ENCODE data around the gene SEMA4D.

Gene SEMA4D

GRCh38 chr9:89444925-89445765 is 52.8 kb downstream of the SEMA4D start:
- H3K4me3 ChIP-seq (ENCODE audit: low read length, poor library complexity, severe bottlenecking), result no peak overlapping the region
- H3K36me3 ChIP-seq (ENCODE audit: insufficient read depth, low read length), result peaks cover 86% of the 10 kb centered on the region; the same call in 1 of the 2 replicates
- no peak for TF ChIP-seq EZH2phosphoT487 (IDR thresholded peaks at IDR 0.05; ENCODE audit: borderline replicate concordance)
- TF ChIP-seq, protein P1, sequence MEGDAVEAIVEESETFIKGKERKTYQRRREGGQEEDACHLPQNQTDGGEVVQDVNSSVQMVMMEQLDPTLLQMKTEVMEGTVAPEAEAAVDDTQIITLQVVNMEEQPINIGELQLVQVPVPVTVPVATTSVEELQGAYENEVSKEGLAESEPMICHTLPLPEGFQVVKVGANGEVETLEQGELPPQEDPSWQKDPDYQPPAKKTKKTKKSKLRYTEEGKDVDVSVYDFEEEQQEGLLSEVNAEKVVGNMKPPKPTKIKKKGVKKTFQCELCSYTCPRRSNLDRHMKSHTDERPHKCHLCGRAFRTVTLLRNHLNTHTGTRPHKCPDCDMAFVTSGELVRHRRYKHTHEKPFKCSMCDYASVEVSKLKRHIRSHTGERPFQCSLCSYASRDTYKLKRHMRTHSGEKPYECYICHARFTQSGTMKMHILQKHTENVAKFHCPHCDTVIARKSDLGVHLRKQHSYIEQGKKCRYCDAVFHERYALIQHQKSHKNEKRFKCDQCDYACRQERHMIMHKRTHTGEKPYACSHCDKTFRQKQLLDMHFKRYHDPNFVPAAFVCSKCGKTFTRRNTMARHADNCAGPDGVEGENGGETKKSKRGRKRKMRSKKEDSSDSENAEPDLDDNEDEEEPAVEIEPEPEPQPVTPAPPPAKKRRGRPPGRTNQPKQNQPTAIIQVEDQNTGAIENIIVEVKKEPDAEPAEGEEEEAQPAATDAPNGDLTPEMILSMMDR (conservative IDR thresholded peaks at IDR 0.05; ENCODE audit: low read length), result no peak
- no peaks in the 10 kb centered on the region for H3K9me3 ChIP-seq (ENCODE audit: insufficient read depth, low read depth, low read length)
- H4K20me1 ChIP-seq (ENCODE audit: insufficient read depth, low read length, poor library complexity, severe bottlenecking), result peaks cover 100% of the 10 kb centered on the region
- H3K4me1 ChIP-seq (ENCODE audit: insufficient read depth, low read length, poor library complexity, severe bottlenecking), result peaks cover 16% of the 10 kb centered on the region
- no peaks in the 10 kb centered on the region for H3F3A ChIP-seq (ENCODE audit: low read depth)
- no peaks in the 10 kb centered on the region for H3K9me2 ChIP-seq (replicated peaks; ENCODE audit: low read depth, low read length)
- no peaks in the 10 kb centered on the region for H3K27me3 ChIP-seq (ENCODE audit: insufficient read depth, low read length, poor library complexity, severe bottlenecking)
- no peak overlapping the region for H3K4me2 ChIP-seq (ENCODE audit: low read depth, low read length, poor library complexity, severe bottlenecking)
- H2AFZ ChIP-seq (ENCODE audit: low read length), result no peak overlapping the region
- H3K9ac ChIP-seq (ENCODE audit: low read depth, low read length, poor library complexity, severe bottlenecking), result no peak overlapping the region
- H3K79me2 ChIP-seq (ENCODE audit: insufficient read depth, low read length), result peaks cover 100% of the 10 kb centered on the region

- no peaks in the 10 kb centered on the region for H3F3A ChIP-seq (ENCODE audit: low read depth)
- H4K20me1 ChIP-seq (ENCODE audit: insufficient read depth, low read length, poor library complexity, severe bottlenecking), result peaks cover 100% of the 10 kb centered on the region
- H3K36me3 ChIP-seq (ENCODE audit: insufficient read depth, low read length), result peaks cover 80% of the 10 kb centered on the region; the same call in 1 of the 2 replicates
- peaks cover 17% of the 10 kb centered on the region for H3K4me1 ChIP-seq (ENCODE audit: insufficient read depth, low read length, poor library complexity, severe bottlenecking)
- no peak overlapping the region for H3K9ac ChIP-seq (ENCODE audit: low read depth, low read length, poor library complexity, severe bottlenecking)
- TF ChIP-seq, protein P1 (conservative IDR thresholded peaks at IDR 0.05; ENCODE audit: low read length), result no peak
- TF ChIP-seq EZH2phosphoT487 (IDR thresholded peaks at IDR 0.05; ENCODE audit: borderline replicate concordance), result no peak
- H3K79me2 ChIP-seq (ENCODE audit: insufficient read depth, low read length), result peaks cover 100% of the 10 kb centered on the region
- no peak overlapping the region for H2AFZ ChIP-seq (ENCODE audit: low read length)
- no peak overlapping the region for H3K4me2 ChIP-seq (ENCODE audit: low read depth, low read length, poor library complexity, severe bottlenecking)
- H3K4me3 ChIP-seq (ENCODE audit: low read length, poor library complexity, severe bottlenecking), result no peak overlapping the region
- H3K9me2 ChIP-seq (replicated peaks; ENCODE audit: low read depth, low read length), result no peaks in the 10 kb centered on the region
- no peaks in the 10 kb centered on the region for H3K9me3 ChIP-seq (ENCODE audit: insufficient read depth, low read depth, low read length)
- H3K27me3 ChIP-seq (ENCODE audit: insufficient read depth, low read length, poor library complexity, severe bottlenecking), result no peaks in the 10 kb centered on the region
These were observed 53.6 kb downstream of the SEMA4D start for GRCh38 chr9:89444274-89444673.

DNA sequence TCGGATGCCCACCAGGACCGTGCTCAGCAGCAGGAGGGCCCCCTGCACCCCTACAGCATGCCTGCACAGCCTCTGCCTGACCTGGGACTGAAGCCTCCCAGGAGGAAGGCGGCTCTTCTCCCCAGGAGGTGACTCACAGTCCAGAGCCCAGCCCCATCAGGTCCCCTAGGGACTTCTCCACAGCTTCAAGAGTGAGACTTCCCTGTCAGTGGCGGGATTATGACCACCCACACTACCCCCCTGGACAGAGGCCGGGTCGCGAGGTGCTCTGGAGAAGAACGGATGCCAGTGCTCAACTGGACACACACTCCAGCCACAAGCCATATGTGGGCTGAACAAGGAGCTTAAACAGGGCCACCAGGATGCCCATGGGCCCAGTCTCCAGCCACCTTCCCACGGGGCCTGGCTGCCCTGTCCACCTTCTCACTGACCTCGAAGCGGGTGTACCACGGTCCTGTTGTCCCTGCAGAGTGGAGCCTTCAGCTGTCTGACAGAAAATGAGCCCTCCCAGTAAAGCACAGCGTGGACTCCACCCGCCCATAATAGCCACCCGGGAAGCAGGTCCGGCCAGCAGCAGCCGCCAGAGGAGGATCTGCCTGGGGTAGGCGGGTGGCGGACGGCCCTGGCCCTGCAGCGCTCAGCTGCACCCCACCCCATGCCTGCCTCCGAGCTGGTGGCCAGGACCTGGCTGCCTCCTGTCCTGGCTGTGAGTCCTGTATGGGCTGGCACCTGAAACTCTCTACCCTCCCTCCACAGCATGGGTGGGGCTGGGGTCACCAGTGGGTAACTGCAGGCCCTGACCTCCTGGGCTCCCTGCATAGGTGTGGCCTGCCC is 54.7 kb downstream of the SEMA4D start:
- no peak overlapping the region for H3K4me3 ChIP-seq (ENCODE audit: low read length, poor library complexity, severe bottlenecking)
- H3K9me2 ChIP-seq (replicated peaks; ENCODE audit: low read depth, low read length), result no peaks in the 10 kb centered on the region
- no peak overlapping the region for H3K4me2 ChIP-seq (ENCODE audit: low read depth, low read length, poor library complexity, severe bottlenecking)
- H3K9ac ChIP-seq (ENCODE audit: low read depth, low read length, poor library complexity, severe bottlenecking), result no peak overlapping the region
- peaks cover 17% of the 10 kb centered on the region for H3K4me1 ChIP-seq (ENCODE audit: insufficient read depth, low read length, poor library complexity, severe bottlenecking)
- H3K9me3 ChIP-seq (ENCODE audit: insufficient read depth, low read depth, low read length), result no peaks in the 10 kb centered on the region
- peaks cover 98% of the 10 kb centered on the region for H3K79me2 ChIP-seq (ENCODE audit: insufficient read depth, low read length)
- TF ChIP-seq, protein P1 (conservative IDR thresholded peaks at IDR 0.05; ENCODE audit: low read length), result no peak
- TF ChIP-seq EZH2phosphoT487 (IDR thresholded peaks at IDR 0.05; ENCODE audit: borderline replicate concordance), result no peak
- no peaks in the 10 kb centered on the region for H3K27me3 ChIP-seq (ENCODE audit: insufficient read depth, low read length, poor library complexity, severe bottlenecking)
- H4K20me1 ChIP-seq (ENCODE audit: insufficient read depth, low read length, poor library complexity, severe bottlenecking), result peaks cover 95% of the 10 kb centered on the region
- H3F3A ChIP-seq (ENCODE audit: low read depth), result no peaks in the 10 kb centered on the region
- H3K36me3 ChIP-seq (ENCODE audit: insufficient read depth, low read length), result peaks cover 74% of the 10 kb centered on the region; the same call in 1 of the 2 replicates
- H2AFZ ChIP-seq (ENCODE audit: low read length), result no peak overlapping the region
